HepG2 (cell line): Measurements from ENCODE around the gene MINDY1. TPM values are rescaled to one million over a fixed set of nuclear protein-coding genes. Genes with fewer than 3 reads are reported as not detected.

Experiments used
- ATAC-seq: fragments of 200-7000 bp; cut with Tn5 transposase; 3 replicates; pipeline ENCODE4 v1.9.1; 2020; ENCODE audit warnings: mild to moderate bottlenecking, moderate library complexity
- BruUV-seq: library from RNA; stranded (reverse); fragments of 400-500 nt; replicated peaks from 2 replicates; lab custom pipeline; 2021; lab: Mats Ljungman, UMichigan
- CTCF ChIA-PET: fragments of 300-600 bp; formaldehyde crosslinking; extraction: SDS; loops from one replicate; lab custom pipeline; 2021; ENCODE audit warnings: low total read pairs, inconsistent platforms, low intra/inter-chr PET ratio; lab: Yijun Ruan, JAX
- POLR2A ChIA-PET: fragments of 350-600 bp; sonication (Branson Sonifier 250); formaldehyde crosslinking; loops from one replicate; lab custom pipeline; 2020; ENCODE audit warnings: antibody characterized with exemption, inconsistent platforms; lab: Yijun Ruan, JAX
- DNase-seq: peaks from one replicate; pipeline ENCODE4 v3.0.0-alpha.2; 2015; ENCODE audit warnings: low spot score
- FAIRE-seq: peaks from 3 replicates; lab custom pipeline; 2011; peaks lifted over from hg19 to GRCh38; lab: Jason Lieb, UNC
- H2AFZ ChIP-seq: one replicate; pipeline ENCODE4 v1.6.1; 2011; ENCODE audit warnings: low read length, inconsistent platforms
- H3K27ac ChIP-seq: fragments of 300-600 bp; 3 replicates; pipeline ENCODE4 v1.8.0; 2011; ENCODE audit warnings: mixed run types, mild to moderate bottlenecking, mixed read lengths, low read length, inconsistent platforms; ENCODE audit not compliant: insufficient read depth; ENCODE audit errors: extremely low read length
- H3K27me3 ChIP-seq, 2 experiments: fragments of 200-600 bp in 1 of 2; 2 replicates in 1 of 2; 3 replicates in 1 of 2; pipeline versions ENCODE4 v1.6.0 to v1.8.0; 2011; ENCODE audit warnings: low read length in 2 of 2, mild to moderate bottlenecking in 2 of 2, moderate library complexity in 2 of 2, inconsistent platforms in 1 of 2; ENCODE audit not compliant: insufficient read depth in 2 of 2, control insufficient read depth in 1 of 2
- H3K36me3 ChIP-seq, 2 experiments: fragments of 200-600 bp in 1 of 2; replicated peaks in 1 of 2; 2 replicates in 1 of 2; 3 replicates in 1 of 2; pipeline versions ENCODE4 v1.5.1 to v1.8.0; 2011; ENCODE audit warnings: low read length in 2 of 2, inconsistent platforms in 1 of 2; ENCODE audit not compliant: insufficient read depth in 2 of 2, control insufficient read depth in 1 of 2
- H3K4me1 ChIP-seq: 2 replicates; pipeline ENCODE4 v1.5.1; 2012; ENCODE audit warnings: low read length, inconsistent platforms; ENCODE audit not compliant: insufficient read depth
- H3K4me2 ChIP-seq: 2 replicates; pipeline ENCODE4 v1.6.0; 2011; ENCODE audit warnings: low read depth, low read length, inconsistent platforms
- H3K4me3 ChIP-seq, 3 experiments: fragments of 200-600 bp in 1 of 3; sonication (generic), shearing (Covaris generic) in 1 of 3; replicated peaks in 1 of 3; 2 replicates each; pipeline ENCODE4 v1.5.1; 2011 to 2016; ENCODE audit warnings: low read length in 3 of 3, inconsistent platforms in 2 of 3, low read depth in 2 of 3, mild to moderate bottlenecking in 2 of 3, control low read depth in 1 of 3, mixed read lengths in 1 of 3; ENCODE audit not compliant: insufficient read depth in 1 of 3
- H3K79me2 ChIP-seq: one replicate; pipeline ENCODE4 v1.6.1; 2011; ENCODE audit warnings: low read length, inconsistent platforms; ENCODE audit not compliant: insufficient read depth
- H3K9ac ChIP-seq: 2 replicates; pipeline ENCODE4 v1.6.0; 2011; ENCODE audit warnings: mild to moderate bottlenecking, low read depth, low read length, inconsistent platforms; ENCODE audit not compliant: insufficient read depth
- H3K9me3 ChIP-seq: 2 replicates; pipeline ENCODE4 v1.5.1; 2012; ENCODE audit warnings: mild to moderate bottlenecking, low read length
- H4K20me1 ChIP-seq: 2 replicates; pipeline ENCODE4 v1.6.0; 2011; ENCODE audit warnings: inconsistent platforms, mild to moderate bottlenecking, low read length, moderate library complexity; ENCODE audit not compliant: insufficient read depth
- ERF ChIP-seq: IDR thresholded peaks from 2 replicates; pipeline ENCODE4 v1.6.1; 2018; ENCODE audit warnings: missing biosample characterization, missing genetic modification reagents
- ETV5 ChIP-seq: IDR thresholded peaks from 2 replicates; pipeline ENCODE4 v1.6.1; 2018; ENCODE audit warnings: missing biosample characterization, missing genetic modification reagents, inconsistent platforms, borderline replicate concordance
- KAT2B ChIP-seq: fragments of 150-350 bp; IDR thresholded peaks from 2 replicates; pipeline ENCODE4 v1.6.1; 2014; ENCODE audit warnings: low read depth, low read length, borderline replicate concordance
- KMT2B ChIP-seq: IDR thresholded peaks from 2 replicates; pipeline ENCODE4 v1.6.1; 2016; ENCODE audit warnings: missing genetic modification reagents, missing compliant biosample characterization
- MEF2D ChIP-seq: sonication (generic); formaldehyde crosslinking; IDR thresholded peaks from 2 replicates; pipeline ENCODE4 v1.5.1; 2020; ENCODE audit warnings: mild to moderate bottlenecking, missing genetic modification reagents
- MXI1 ChIP-seq: IDR thresholded peaks from 3 replicates; pipeline ENCODE4 v1.6.1; 2012; ENCODE audit warnings: low read depth, low read length, inconsistent platforms, borderline replicate concordance
- RARA ChIP-seq: IDR thresholded peaks from 2 replicates; pipeline ENCODE4 v1.6.1; 2016; ENCODE audit warnings: missing genetic modification reagents, missing compliant biosample characterization
- RBFOX2 ChIP-seq: fragments of 200-400 bp; formaldehyde crosslinking; IDR thresholded peaks from 2 replicates; pipeline ENCODE4 v1.6.1; 2017; ENCODE audit warnings: low read depth, mild to moderate bottlenecking, low read length
- RXRA ChIP-seq: sonication (generic); formaldehyde crosslinking; IDR thresholded peaks from 2 replicates; pipeline ENCODE4 v1.5.1; 2020; ENCODE audit warnings: missing genetic modification reagents
- SMARCE1 ChIP-seq: fragments of 450-650 bp; IDR thresholded peaks from 2 replicates; pipeline ENCODE4 v1.6.1; 2017; ENCODE audit warnings: borderline replicate concordance
- ZFX ChIP-seq: sonication (generic); formaldehyde crosslinking; IDR thresholded peaks from 2 replicates; pipeline ENCODE4 v1.4.0; 2020; ENCODE audit warnings: mild to moderate bottlenecking, low read depth, missing genetic modification reagents, moderate library complexity
- ZMYM4 ChIP-seq: sonication (generic); formaldehyde crosslinking; IDR thresholded peaks from 2 replicates; pipeline ENCODE4 v1.8.1; 2023; ENCODE audit warnings: mild to moderate bottlenecking, missing genetic modification reagents
- ZNF503 ChIP-seq: sonication (generic); formaldehyde crosslinking; IDR thresholded peaks from 2 replicates; pipeline ENCODE4 v1.4.0; 2020; ENCODE audit warnings: missing genetic modification reagents
- ZNF557 ChIP-seq: sonication (generic); formaldehyde crosslinking; IDR thresholded peaks from 2 replicates; pipeline ENCODE4 v1.4.0; 2020; ENCODE audit warnings: missing genetic modification reagents
- WGBS: methylation state at CpG from one replicate; pipeline ENCODE4 v1.1.6; 2017; ENCODE audit warnings: low lambda C conversion rate; 5-methylcytosine and 5-hydroxymethylcytosine counted together
- in situ Hi-C: cut with HindIII; loops from 2 replicates; pipeline ENCODE4 v1.10.0; 2017; ENCODE audit warnings: low pct_unique_long_range_greater_than_20kb; ENCODE audit not compliant: extremely low pct_ligation_motif_present
- intact Hi-C: fragments of 100-400 bp; cut with micrococcal nuclease; formaldehyde crosslinking; loops from one replicate; pipeline ENCODE4 v1.10.0; 2022; ENCODE audit not compliant: unreplicated experiment
- polyA plus RNA-seq, 8 experiments: library from polyadenylated mRNA; depleted of rRNA in 3 of 8; stranded (reverse) in 7 of 8; unstranded in 1 of 8; fragments of >200 nt; fragmentation: Illumina TruSeq in 4 of 8; extraction: Trizol in 4 of 8; gene quantifications; 2 replicates each; pipeline versions ENCODE4 v1.2.1 to v1.2.3, GENCODE V29; 2011 to 2016; ENCODE audit warnings: low read depth in 4 of 8, missing spikeins in 1 of 8, mixed read lengths in 1 of 8; ENCODE audit not compliant: insufficient read depth in 1 of 8
- total RNA-seq, 5 experiments: library from RNA; depleted of rRNA; stranded (reverse); fragments of >200 nt; fragmentation: Illumina TruSeq; extraction: Trizol; gene quantifications; 2 replicates each; pipeline ENCODE4 v1.2.3, GENCODE V29; 2016; ENCODE audit warnings: low read depth in 1 of 5
- TF ChIP-seq, protein P1 (sequence below): sonication (generic); formaldehyde crosslinking; IDR thresholded peaks from 2 replicates; pipeline ENCODE4 v1.4.0; 2020; ENCODE audit warnings: missing genetic modification reagents
- TF ChIP-seq, protein P2 (sequence below): IDR thresholded peaks from 2 replicates; pipeline ENCODE4 v1.6.1; 2012; ENCODE audit warnings: low read length, improper control_type of control experiment

The MINDY1 gene
- total and polyA plus RNA-seq, 2 of the 13 experiments (the other 11 are each of a cell fraction or from before 2014, with no cell fraction given) = 11.1 to 15.0 TPM

- peak; percentile 57 for FAIRE-seq
- TF ChIP-seq, protein P1, sequence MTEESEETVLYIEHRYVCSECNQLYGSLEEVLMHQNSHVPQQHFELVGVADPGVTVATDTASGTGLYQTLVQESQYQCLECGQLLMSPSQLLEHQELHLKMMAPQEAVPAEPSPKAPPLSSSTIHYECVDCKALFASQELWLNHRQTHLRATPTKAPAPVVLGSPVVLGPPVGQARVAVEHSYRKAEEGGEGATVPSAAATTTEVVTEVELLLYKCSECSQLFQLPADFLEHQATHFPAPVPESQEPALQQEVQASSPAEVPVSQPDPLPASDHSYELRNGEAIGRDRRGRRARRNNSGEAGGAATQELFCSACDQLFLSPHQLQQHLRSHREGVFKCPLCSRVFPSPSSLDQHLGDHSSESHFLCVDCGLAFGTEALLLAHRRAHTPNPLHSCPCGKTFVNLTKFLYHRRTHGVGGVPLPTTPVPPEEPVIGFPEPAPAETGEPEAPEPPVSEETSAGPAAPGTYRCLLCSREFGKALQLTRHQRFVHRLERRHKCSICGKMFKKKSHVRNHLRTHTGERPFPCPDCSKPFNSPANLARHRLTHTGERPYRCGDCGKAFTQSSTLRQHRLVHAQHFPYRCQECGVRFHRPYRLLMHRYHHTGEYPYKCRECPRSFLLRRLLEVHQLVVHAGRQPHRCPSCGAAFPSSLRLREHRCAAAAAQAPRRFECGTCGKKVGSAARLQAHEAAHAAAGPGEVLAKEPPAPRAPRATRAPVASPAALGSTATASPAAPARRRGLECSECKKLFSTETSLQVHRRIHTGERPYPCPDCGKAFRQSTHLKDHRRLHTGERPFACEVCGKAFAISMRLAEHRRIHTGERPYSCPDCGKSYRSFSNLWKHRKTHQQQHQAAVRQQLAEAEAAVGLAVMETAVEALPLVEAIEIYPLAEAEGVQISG (CRISPR knock-in tag) = no peak; the same call in 1 of the 2 replicates
- no peak for TF ChIP-seq KAT2B
- no peak for TF ChIP-seq ZNF557 (CRISPR knock-in tag)
- peak; percentile 48; the same call in 1 of the 2 replicates for TF ChIP-seq RBFOX2
- TF ChIP-seq SMARCE1 = no peak
- no peak for TF ChIP-seq ZNF503 (CRISPR knock-in tag)
- peak; percentile 22; the same call in 1 of the 2 replicates for TF ChIP-seq ETV5 (CRISPR knock-in tag)
- TF ChIP-seq RXRA (CRISPR knock-in tag) = no peak
- TF ChIP-seq KMT2B (CRISPR knock-in tag) = no peak; the same call in 1 of the 2 replicates
- TF ChIP-seq ERF (CRISPR knock-in tag) = 0 out of 2 replicates have a peak, but pooled peaks have one; percentile 43
- peak; percentile 77 for TF ChIP-seq ZFX
- TF ChIP-seq RARA (CRISPR knock-in tag) = no peak; the same call in 1 of the 2 replicates
- peak; percentile 16; the same call in 1 of the 2 replicates for TF ChIP-seq ZMYM4 (CRISPR knock-in tag)
- no peak; the same call in 1 of the 2 replicates for TF ChIP-seq MEF2D (CRISPR knock-in tag)
- TF ChIP-seq MXI1 = peak; percentile 63; the same call in 1 of the 3 replicates
- TF ChIP-seq, protein P2, sequence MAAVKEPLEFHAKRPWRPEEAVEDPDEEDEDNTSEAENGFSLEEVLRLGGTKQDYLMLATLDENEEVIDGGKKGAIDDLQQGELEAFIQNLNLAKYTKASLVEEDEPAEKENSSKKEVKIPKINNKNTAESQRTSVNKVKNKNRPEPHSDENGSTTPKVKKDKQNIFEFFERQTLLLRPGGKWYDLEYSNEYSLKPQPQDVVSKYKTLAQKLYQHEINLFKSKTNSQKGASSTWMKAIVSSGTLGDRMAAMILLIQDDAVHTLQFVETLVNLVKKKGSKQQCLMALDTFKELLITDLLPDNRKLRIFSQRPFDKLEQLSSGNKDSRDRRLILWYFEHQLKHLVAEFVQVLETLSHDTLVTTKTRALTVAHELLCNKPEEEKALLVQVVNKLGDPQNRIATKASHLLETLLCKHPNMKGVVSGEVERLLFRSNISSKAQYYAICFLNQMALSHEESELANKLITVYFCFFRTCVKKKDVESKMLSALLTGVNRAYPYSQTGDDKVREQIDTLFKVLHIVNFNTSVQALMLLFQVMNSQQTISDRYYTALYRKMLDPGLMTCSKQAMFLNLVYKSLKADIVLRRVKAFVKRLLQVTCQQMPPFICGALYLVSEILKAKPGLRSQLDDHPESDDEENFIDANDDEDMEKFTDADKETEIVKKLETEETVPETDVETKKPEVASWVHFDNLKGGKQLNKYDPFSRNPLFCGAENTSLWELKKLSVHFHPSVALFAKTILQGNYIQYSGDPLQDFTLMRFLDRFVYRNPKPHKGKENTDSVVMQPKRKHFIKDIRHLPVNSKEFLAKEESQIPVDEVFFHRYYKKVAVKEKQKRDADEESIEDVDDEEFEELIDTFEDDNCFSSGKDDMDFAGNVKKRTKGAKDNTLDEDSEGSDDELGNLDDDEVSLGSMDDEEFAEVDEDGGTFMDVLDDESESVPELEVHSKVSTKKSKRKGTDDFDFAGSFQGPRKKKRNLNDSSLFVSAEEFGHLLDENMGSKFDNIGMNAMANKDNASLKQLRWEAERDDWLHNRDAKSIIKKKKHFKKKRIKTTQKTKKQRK = no peak
These were observed 25.4 kb downstream of the MINDY1 start for GRCh38 chr1:150981177-150981804.

More at GRCh38 chr1:150981177-150981804, 25.4 kb downstream of the MINDY1 start:
- Histone ChIP-seq H3K27me3 (no peaks in the 10 kb centered on the region), H2AFZ (peak overlapping the region; percentile 66), H3K36me3 (peaks cover 3 to 9% of the 10 kb centered on the region in 2 experiments; a peak in 2 of 5 replicates), H3K4me2 (peak overlapping the region; percentile 90), H3K9me3 (no peaks in the 10 kb centered on the region), H4K20me1 (no peaks in the 10 kb centered on the region), H3K9ac (peak overlapping the region; percentile 69), H3K4me3 (peak overlapping the region; percentile 31 to 64 (median 46)), H3K27ac (peak overlapping the region; percentile 84), H3K4me1 (peaks cover 84% of the 10 kb centered on the region), H3K79me2 (peaks cover 2% of the 10 kb centered on the region)
- peak; percentile 87 for DNase-seq
- POLR2A ChIA-PET = interaction anchor here (0.8 to 5.2 kb wide), 23 partner anchors 8 to 419 kb away, joined by 3 to 150 read pairs (median 4); partner anchors contain the start of genes C1orf56, ENSA, GOLPH3L and MCL1
- in situ Hi-C loops (no loop called here), intact Hi-C loops (loop anchor here (1.0 kb wide), 1 partner anchor 25 kb away; the partner anchor contains the start of gene MINDY1)
- ATAC-seq = peak; percentile 76
- BruUV-seq = no TSS peak
- CTCF ChIA-PET = interaction anchor here (0.9 to 3.9 kb wide), 3 partner anchors 10 to 26 kb away, joined by 3 to 24 read pairs (median 18); partner anchors contain the start of gene PRUNE1
- WGBS = 11% methylated on average over 3 of the region's 6 CpGs
